Upper lobe of left lung (tissue), 4 donors: ENCODE measurements around the gene TMPRSS13.

ENCODE experiments used
- CTCF ChIP-seq, 6 experiments: fragments of 450-650 bp in 4 of 6; fragments of 200-600 bp in 2 of 6; sonication (generic) in 2 of 6; IDR thresholded peaks; one replicate each; pipeline ENCODE4 v1.5.1; 2016 to 2019; ENCODE audit warnings: antibody characterized with exemption in 6 of 6
- EP300 ChIP-seq, 4 donors: sonication (generic); formaldehyde crosslinking; IDR thresholded peaks; one replicate each; pipeline ENCODE4 v1.5.1; 2017; ENCODE audit warnings: antibody characterized with exemption in 4 of 4, control low read depth in 2 of 4

GRCh38 chr11:117916956-117917355 lies 12.2 kb downstream of the TMPRSS13 start:
- TF ChIP-seq CTCF (IDR thresholded peaks at IDR 0.05): no peak
- TF ChIP-seq EP300 (IDR thresholded peaks at IDR 0.05): no peak
